Lower leg skin (tissue), 3 donors: ENCODE measurements around the gene XPNPEP2.

Experiments used
- POLR2A ChIP-seq, 2 donors: fragments of 450-650 bp; IDR thresholded peaks; one replicate each; pipeline ENCODE4 v1.6.1; 2016 to 2017; ENCODE audit warnings: antibody characterized with exemption in 2 of 2, mild to moderate bottlenecking in 1 of 2, moderate library complexity in 1 of 2
- TF ChIP-seq, protein P1 (sequence below), 3 donors: fragments of 450-650 bp; IDR thresholded peaks; one replicate each; pipeline ENCODE4 v1.5.1; 2016; ENCODE audit warnings: antibody characterized with exemption in 3 of 3, mild to moderate bottlenecking in 3 of 3, moderate library complexity in 2 of 3

DNA sequence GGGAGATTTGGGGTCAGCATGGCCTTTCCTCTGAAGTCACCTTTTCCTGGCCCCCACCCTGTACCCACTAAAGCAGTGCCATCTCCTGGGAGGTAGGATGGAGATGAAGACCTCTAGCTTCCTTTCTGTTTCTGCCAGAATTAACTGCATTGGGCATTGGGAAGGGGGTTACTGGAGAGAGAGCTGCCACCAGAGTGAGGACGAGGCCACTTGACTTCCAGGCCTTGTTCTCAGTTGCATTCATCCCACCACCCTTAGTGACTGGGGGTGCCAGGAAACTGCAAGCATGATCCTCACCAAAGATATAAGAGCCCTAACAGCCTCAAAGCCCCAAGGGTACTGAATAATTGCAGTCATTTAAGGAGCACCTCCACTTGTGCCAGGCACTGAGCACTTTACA lies 56.8 kb downstream of the XPNPEP2 start:
- TF ChIP-seq, protein P1, sequence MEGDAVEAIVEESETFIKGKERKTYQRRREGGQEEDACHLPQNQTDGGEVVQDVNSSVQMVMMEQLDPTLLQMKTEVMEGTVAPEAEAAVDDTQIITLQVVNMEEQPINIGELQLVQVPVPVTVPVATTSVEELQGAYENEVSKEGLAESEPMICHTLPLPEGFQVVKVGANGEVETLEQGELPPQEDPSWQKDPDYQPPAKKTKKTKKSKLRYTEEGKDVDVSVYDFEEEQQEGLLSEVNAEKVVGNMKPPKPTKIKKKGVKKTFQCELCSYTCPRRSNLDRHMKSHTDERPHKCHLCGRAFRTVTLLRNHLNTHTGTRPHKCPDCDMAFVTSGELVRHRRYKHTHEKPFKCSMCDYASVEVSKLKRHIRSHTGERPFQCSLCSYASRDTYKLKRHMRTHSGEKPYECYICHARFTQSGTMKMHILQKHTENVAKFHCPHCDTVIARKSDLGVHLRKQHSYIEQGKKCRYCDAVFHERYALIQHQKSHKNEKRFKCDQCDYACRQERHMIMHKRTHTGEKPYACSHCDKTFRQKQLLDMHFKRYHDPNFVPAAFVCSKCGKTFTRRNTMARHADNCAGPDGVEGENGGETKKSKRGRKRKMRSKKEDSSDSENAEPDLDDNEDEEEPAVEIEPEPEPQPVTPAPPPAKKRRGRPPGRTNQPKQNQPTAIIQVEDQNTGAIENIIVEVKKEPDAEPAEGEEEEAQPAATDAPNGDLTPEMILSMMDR (IDR thresholded peaks at IDR 0.05) = no peak
- TF ChIP-seq POLR2A (IDR thresholded peaks at IDR 0.05) = no peak
